HFF-Myc (cell line): Measurements from ENCODE around the gene MTG2.

Source experiments
- DNase-seq: peaks from one replicate; pipeline ENCODE4 v3.0.0-alpha.2; 2011; ENCODE audit warnings: low read depth; ENCODE audit errors: extremely low read depth
- H3K4me3 ChIP-seq: replicated peaks from 2 replicates; pipeline ENCODE4 v1.5.1; 2011; ENCODE audit warnings: low read depth, mild to moderate bottlenecking, control low read depth, low read length
- TF ChIP-seq, protein P1 (sequence below): IDR thresholded peaks from 2 replicates; pipeline ENCODE4 v1.5.1; 2012; ENCODE audit warnings: mild to moderate bottlenecking, low read depth, low read length, control low read depth; ENCODE audit errors: missing control alignments

MTG2 gene

DNA sequence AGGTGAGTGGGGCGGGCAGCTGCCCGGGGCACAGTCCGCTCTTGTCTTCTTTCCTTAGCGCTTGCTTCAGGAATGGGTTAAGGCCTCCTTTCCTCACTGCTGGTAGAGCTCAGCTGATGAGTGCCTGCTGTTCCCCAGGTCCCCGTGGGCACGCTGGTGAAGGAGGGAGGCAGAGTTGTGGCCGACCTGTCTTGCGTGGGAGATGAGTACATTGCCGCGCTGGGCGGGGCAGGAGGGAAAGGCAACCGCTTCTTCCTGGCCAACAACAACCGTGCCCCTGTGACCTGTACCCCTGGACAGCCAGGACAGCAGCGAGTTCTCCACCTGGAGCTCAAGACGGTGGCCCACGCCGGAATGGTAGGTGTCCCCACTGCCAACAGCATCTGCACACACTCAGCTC is 15.7 kb downstream of the MTG2 start:
- DNase-seq = no peak
- TF ChIP-seq, protein P1, sequence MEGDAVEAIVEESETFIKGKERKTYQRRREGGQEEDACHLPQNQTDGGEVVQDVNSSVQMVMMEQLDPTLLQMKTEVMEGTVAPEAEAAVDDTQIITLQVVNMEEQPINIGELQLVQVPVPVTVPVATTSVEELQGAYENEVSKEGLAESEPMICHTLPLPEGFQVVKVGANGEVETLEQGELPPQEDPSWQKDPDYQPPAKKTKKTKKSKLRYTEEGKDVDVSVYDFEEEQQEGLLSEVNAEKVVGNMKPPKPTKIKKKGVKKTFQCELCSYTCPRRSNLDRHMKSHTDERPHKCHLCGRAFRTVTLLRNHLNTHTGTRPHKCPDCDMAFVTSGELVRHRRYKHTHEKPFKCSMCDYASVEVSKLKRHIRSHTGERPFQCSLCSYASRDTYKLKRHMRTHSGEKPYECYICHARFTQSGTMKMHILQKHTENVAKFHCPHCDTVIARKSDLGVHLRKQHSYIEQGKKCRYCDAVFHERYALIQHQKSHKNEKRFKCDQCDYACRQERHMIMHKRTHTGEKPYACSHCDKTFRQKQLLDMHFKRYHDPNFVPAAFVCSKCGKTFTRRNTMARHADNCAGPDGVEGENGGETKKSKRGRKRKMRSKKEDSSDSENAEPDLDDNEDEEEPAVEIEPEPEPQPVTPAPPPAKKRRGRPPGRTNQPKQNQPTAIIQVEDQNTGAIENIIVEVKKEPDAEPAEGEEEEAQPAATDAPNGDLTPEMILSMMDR = no peak
- no peak overlapping the region for H3K4me3 ChIP-seq

DNA sequence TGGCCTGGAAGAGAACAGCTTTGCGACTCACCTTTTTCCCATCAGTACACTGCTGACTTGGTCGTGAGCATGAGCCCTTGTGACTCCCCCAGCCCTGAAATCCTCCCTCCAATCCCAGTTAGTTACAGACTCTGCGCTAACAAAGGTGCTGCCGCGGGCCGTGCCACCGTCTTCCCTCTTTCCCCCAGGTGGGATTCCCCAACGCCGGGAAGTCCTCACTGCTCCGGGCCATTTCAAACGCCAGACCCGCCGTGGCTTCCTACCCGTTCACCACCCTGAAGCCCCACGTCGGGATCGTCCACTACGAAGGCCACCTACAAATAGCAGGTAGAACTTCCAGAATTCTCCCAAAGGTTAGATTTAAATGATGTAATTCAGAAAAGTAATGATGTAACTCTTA is 16.1 kb downstream of the MTG2 start:
- H3K4me3 ChIP-seq = no peak overlapping the region
- TF ChIP-seq, protein P1 = no peak
- no peak for DNase-seq

DNA sequence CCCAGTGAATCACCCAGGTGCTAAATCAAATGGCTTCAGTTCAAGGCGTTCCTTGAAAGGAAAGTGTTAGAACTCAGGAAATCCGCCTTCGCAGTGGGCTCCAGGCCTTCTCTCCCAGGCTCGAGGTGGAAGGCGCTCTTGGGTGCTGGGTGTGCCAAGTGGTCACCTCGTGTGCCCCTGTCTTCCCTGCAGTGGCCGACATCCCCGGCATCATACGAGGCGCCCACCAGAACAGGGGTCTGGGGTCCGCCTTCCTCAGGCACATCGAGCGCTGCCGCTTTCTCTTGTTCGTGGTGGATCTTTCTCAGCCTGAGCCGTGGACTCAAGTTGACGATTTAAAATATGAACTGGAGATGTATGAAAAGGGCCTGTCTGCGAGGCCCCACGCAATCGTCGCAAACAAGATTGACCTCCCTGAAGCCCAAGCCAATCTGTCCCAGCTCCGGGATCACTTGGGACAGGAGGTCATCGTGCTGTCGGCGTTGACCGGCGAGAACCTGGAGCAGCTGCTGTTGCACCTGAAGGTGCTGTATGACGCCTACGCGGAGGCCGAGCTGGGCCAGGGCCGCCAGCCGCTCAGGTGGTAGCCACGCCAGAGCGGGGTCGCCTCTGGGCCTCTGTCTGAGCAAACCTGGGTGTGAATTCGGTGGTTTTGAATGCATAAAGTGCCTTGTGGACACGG is 17.8 kb downstream of the MTG2 start:
- TF ChIP-seq, protein P1 = no peak
- no peak overlapping the region for H3K4me3 ChIP-seq
- DNase-seq = no peak

DNA sequence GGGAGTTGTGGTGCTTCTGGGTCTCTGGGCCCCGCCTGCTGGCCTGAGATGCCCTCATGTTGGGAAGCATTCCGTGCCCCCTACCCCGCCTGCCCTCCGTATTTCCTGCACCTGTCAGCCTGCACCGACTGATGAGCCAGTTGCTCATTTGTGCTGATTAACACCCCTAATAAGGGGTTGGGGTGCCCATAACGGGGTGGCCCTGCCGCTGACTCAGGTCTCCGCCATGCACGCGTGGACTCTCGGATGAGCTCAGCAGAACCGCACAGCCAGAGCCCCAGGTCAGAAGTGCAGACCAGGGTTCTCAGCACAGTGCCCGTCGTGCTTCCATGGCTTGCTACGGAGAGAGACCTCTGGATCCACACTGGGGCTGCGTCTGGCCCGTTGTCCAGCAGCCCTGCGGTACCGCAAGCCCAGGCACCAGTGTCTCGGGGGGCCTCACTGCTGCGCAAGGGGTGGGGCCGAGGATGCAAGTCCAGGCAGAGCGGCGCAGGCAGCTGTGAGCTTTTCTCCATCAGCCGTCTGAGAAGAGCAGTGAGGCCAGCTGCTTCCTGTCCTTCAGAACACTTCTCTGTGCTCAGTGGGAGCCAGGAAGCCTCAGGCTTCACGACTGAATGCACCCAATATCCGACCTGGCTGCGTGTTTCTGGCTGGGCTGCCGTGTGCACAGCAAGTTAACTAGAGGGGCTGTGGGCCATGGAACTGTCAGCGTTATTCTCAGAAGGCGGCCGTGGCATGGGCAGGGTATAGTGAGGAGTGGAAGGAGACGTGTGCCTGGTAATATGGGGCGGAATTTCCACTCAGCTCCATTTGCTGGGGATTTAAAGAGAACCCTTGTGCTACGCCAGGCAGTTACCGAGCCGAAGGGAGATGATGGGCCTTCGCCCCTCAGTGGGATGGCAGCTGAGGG is 18.6 kb downstream of the MTG2 start:
- H3K4me3 ChIP-seq = no peak overlapping the region
- TF ChIP-seq, protein P1 = no peak
- no peak for DNase-seq

DNA sequence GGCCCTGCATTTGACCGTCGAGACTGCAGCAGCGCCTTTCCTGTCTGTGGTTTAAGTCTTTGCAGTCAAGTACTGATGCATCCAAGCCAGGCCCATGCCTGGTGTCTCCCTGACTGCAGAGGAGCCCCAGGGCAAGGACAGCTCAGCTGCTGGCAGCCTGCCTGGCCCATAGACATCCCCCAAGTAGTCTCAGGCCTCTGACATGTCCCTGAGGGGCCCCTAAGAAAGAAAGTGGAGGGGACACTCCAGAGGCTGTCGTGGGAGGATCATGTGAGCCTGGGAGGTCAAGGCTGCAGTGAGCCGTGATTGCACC is 19.2 kb downstream of the MTG2 start:
- TF ChIP-seq, protein P1 = no peak
- H3K4me3 ChIP-seq = no peak overlapping the region
- DNase-seq = no peak

DNA sequence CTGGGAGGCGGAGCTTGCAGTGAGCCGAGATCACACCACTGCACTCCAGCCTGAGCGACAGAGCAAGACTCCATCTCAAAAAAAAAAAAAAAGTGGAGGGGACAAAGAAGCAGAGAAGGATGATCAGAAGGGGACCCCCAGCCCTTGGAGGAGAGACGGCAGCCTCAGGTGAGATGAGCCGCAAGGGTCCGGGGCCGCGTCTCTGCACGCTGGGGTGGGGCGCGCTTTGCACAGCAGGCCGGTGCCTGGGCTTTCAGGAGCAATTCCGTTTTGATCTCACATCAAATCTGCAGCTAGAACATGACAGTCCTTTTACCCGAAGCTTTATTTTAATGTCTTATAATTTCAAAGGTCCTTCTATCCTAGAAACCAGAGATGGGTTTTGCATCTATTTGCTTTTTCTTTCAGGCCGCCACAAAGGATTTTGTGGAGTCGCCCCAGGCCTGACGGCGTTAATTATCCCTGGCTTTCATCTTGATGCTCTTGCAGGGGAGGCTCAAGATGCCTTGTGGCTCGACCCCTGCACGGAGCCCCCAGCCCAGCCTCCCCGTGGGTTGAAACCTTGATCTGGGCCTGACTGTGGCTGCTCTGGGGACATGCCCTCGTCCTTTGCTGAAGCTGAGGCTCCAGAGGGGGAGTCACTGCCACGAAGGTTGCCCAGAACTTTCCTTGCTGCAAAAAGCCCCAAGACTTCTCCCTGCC is 20.0 kb downstream of the MTG2 start:
- TF ChIP-seq, protein P1 = no peak
- H3K4me3 ChIP-seq = no peak overlapping the region

More for the DNA sequence above, 20.0 kb downstream of the MTG2 start:
- no peak for DNase-seq
